CD14-positive monocyte (primary cell): Measurements from ENCODE around the gene TTYH3. TPM values are rescaled to one million over a fixed set of nuclear protein-coding genes. Genes with fewer than 3 reads are reported as not detected.

Source experiments
- DNase-seq, 3 donors: peaks; one replicate each; pipeline ENCODE4 v3.0.0-alpha.2; 2011 to 2022
- H2AFZ ChIP-seq: 2 replicates; pipeline ENCODE4 v1.6.0; 2012; ENCODE audit warnings: mild to moderate bottlenecking, low read depth, low read length, inconsistent platforms; ENCODE audit not compliant: insufficient read depth, poor library complexity, severe bottlenecking
- H3K27ac ChIP-seq, 2 donors: 1 replicate in 1 of 2; 2 replicates in 1 of 2; pipeline ENCODE4 v1.5.1; 2012 to 2013; ENCODE audit warnings: low read length in 2 of 2, control low read depth in 1 of 2, inconsistent platforms in 1 of 2, low read depth in 1 of 2, mild to moderate bottlenecking in 1 of 2
- H3K27me3 ChIP-seq, 2 donors: one replicate each; pipeline versions ENCODE4 v1.6.0 to v1.6.1; 2011 to 2013; ENCODE audit warnings: low read length in 2 of 2; ENCODE audit not compliant: control insufficient read depth in 2 of 2, insufficient read depth in 2 of 2
- H3K36me3 ChIP-seq, 2 donors: replicated peaks in 1 of 2; 1 replicate in 1 of 2; 2 replicates in 1 of 2; pipeline versions ENCODE4 v1.5.1 to v1.6.1; 2012 to 2013; ENCODE audit warnings: low read length in 2 of 2, control low read depth in 1 of 2, inconsistent platforms in 1 of 2, mild to moderate bottlenecking in 1 of 2; ENCODE audit not compliant: insufficient read depth in 2 of 2, control insufficient read depth in 1 of 2
- H3K4me1 ChIP-seq, 2 donors: 1 replicate in 1 of 2; 2 replicates in 1 of 2; pipeline versions ENCODE4 v1.5.1 to v1.6.1; 2012 to 2013; ENCODE audit warnings: low read length in 2 of 2, control low read depth in 1 of 2, inconsistent platforms in 1 of 2, mild to moderate bottlenecking in 1 of 2, moderate library complexity in 1 of 2; ENCODE audit not compliant: insufficient read depth in 2 of 2, control insufficient read depth in 1 of 2
- H3K4me2 ChIP-seq: replicated peaks from 2 replicates; pipeline ENCODE3; 2012; ENCODE audit warnings: low read length, moderate library complexity, mild to moderate bottlenecking; ENCODE audit not compliant: poor library complexity, severe bottlenecking; ENCODE audit errors: extremely low read depth
- H3K4me3 ChIP-seq, 3 experiments: fragments of 200-600 bp in 1 of 3; sonication (generic) in 1 of 3; replicated peaks in 1 of 3; 1 replicate in 2 of 3; 2 replicates in 1 of 3; pipeline ENCODE4 v1.5.1; 2011 to 2013; ENCODE audit warnings: low read length in 3 of 3, mild to moderate bottlenecking in 3 of 3, control low read depth in 2 of 3, low read depth in 2 of 3, inconsistent platforms in 1 of 3, moderate library complexity in 1 of 3
- H3K79me2 ChIP-seq: 2 replicates; pipeline ENCODE4 v1.6.0; 2012; ENCODE audit warnings: mild to moderate bottlenecking, control low read depth, inconsistent platforms, low read length, moderate library complexity; ENCODE audit not compliant: insufficient read depth
- H3K9ac ChIP-seq: 2 replicates; pipeline ENCODE4 v1.6.0; 2017; ENCODE audit warnings: low read length, mild to moderate bottlenecking; ENCODE audit not compliant: insufficient read depth, poor library complexity, severe bottlenecking
- H3K9me3 ChIP-seq, 2 donors: replicated peaks in 1 of 2; 1 replicate in 1 of 2; 2 replicates in 1 of 2; pipeline versions ENCODE4 v1.5.1 to v1.6.1; 2012 to 2013; ENCODE audit warnings: low read length in 2 of 2, control low read depth in 1 of 2; ENCODE audit not compliant: control insufficient read depth in 1 of 2, insufficient read depth in 1 of 2
- H4K20me1 ChIP-seq: 2 replicates; pipeline ENCODE4 v1.6.0; 2012; ENCODE audit warnings: mild to moderate bottlenecking, low read length, control low read depth, moderate library complexity; ENCODE audit not compliant: insufficient read depth
- H3K27ac Mint-ChIP-seq, 7 donors: one replicate each; pipeline ENCODE4 v1.8.0; 2020; ENCODE audit warnings: mild to moderate bottlenecking in 7 of 7, mixed read lengths in 7 of 7, moderate library complexity in 6 of 7, inconsistent platforms in 2 of 7
- H3K27me3 Mint-ChIP-seq, 3 donors: one replicate each; pipeline ENCODE4 v1.8.0; 2021 to 2022; ENCODE audit warnings: low read depth in 3 of 3, mild to moderate bottlenecking in 3 of 3, mixed read lengths in 3 of 3, moderate library complexity in 3 of 3, inconsistent platforms in 1 of 3
- H3K36me3 Mint-ChIP-seq, 2 donors: one replicate each; pipeline ENCODE4 v1.8.0; 2020; ENCODE audit warnings: mixed read lengths in 2 of 2, inconsistent platforms in 1 of 2, mild to moderate bottlenecking in 1 of 2
- H3K4me1 Mint-ChIP-seq: one replicate; pipeline ENCODE4 v1.8.0; 2020; ENCODE audit warnings: mild to moderate bottlenecking, mixed read lengths
- H3K4me3 Mint-ChIP-seq, 2 donors: one replicate each; pipeline ENCODE4 v1.8.0; 2020; ENCODE audit warnings: mild to moderate bottlenecking in 2 of 2, mixed read lengths in 2 of 2, moderate library complexity in 1 of 2
- H3K9me3 Mint-ChIP-seq, 7 donors: one replicate each; pipeline ENCODE4 v1.8.0; 2020 to 2022; ENCODE audit warnings: mixed read lengths in 7 of 7, mild to moderate bottlenecking in 6 of 7, moderate library complexity in 6 of 7, inconsistent platforms in 2 of 7
- WGBS: methylation state at CpG from one replicate; pipeline ENCODE4 v1.1.5; 2013; ENCODE audit warnings: missing lambda C conversion rate; ENCODE audit not compliant: insufficient coverage; 5-methylcytosine and 5-hydroxymethylcytosine counted together
- intact Hi-C, 2 donors: fragments of 100-400 bp; cut with micrococcal nuclease; formaldehyde crosslinking; loops; one replicate each; pipeline versions ENCODE4 v1.15.0 to v1.15.1; 2023
- polyA plus RNA-seq, 3 donors: library from polyadenylated mRNA; depleted of rRNA in 1 of 3; unstranded in 2 of 3; stranded (reverse) in 1 of 3; fragments of 300-500 nt in 2 of 3; fragments of >200 nt in 1 of 3; fragmentation: Illumina TruSeq in 2 of 3; gene quantifications; 1 replicate in 2 of 3; 2 replicates in 1 of 3; pipeline ENCODE4 v1.2.3, GENCODE V29; 2012 to 2021
- TF ChIP-seq, protein P1 (sequence below): fragments of 200-600 bp; IDR thresholded peaks from one replicate; pipeline ENCODE4 v1.8.0; 2022; ENCODE audit warnings: antibody characterized with exemption, mild to moderate bottlenecking

TTYH3 gene
- polyA plus RNA-seq, 3 donors: 13.4 to 73.5 (median 17.4) TPM

DNA sequence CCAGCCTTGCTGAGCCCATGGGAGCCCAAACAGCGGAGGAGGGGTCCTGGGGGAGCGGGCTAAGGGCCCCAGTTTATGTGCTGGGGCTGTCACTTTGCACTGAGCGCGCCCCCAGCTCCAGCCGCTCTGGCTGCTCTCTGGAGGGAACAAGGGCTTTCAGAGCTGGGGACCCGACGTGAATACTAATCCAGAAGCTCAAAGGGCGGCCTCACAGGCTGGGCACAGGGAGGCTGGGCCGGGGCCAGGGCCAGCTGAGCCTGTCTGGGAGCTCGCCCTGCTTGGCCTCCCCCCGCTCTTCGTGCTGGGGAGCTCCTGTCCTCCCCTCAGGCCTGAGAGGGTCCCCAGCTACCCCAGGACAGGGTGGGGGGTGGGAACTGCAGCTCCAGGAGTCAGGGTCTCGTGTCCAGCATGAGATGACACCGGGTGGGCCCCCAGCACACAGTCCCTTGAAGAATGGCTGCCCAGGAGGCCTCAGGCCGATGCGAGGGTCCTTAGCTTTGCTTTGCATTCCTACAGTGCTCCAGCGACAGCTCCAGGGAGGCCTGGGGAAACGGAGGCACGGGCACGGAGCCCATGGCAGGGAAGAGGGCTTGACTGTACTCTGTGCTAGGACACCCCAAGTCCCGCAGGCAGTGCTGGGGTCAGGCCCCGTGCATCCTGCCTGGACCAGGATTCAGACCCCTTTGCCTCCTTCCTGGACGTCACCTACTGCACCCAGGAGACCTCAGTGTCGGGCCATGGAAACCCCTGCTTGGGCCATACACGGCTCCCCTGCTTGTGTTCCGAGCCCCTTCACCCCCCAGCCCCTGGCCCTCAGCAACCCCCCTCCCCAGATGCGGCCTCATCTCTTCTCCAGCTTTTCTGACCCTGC, 50.4 kb downstream of the TTYH3 start:
- Histone ChIP-seq H3K27ac (no peak overlapping the region), H4K20me1 (no peaks in the 10 kb centered on the region), H3K4me2 (no peak overlapping the region), H3K9ac (no peak overlapping the region), H3K79me2 (no peaks in the 10 kb centered on the region), H3K9me3 (no peaks in the 10 kb centered on the region), H2AFZ (no peak overlapping the region), H3K4me1 (peaks cover 3 to 4% of the 10 kb centered on the region in 2 donors), H3K4me3 (no peak overlapping the region), H3K27me3 (peaks cover 1 to 20% of the 10 kb centered on the region in 2 donors), H3K36me3 (no peaks in the 10 kb centered on the region)
- DNase-seq: no peak
- intact Hi-C loops: loop anchor here (5.0 kb wide), 1 partner anchor 230 kb away; no protein-coding TSS in a partner anchor
- TF ChIP-seq, protein P1, sequence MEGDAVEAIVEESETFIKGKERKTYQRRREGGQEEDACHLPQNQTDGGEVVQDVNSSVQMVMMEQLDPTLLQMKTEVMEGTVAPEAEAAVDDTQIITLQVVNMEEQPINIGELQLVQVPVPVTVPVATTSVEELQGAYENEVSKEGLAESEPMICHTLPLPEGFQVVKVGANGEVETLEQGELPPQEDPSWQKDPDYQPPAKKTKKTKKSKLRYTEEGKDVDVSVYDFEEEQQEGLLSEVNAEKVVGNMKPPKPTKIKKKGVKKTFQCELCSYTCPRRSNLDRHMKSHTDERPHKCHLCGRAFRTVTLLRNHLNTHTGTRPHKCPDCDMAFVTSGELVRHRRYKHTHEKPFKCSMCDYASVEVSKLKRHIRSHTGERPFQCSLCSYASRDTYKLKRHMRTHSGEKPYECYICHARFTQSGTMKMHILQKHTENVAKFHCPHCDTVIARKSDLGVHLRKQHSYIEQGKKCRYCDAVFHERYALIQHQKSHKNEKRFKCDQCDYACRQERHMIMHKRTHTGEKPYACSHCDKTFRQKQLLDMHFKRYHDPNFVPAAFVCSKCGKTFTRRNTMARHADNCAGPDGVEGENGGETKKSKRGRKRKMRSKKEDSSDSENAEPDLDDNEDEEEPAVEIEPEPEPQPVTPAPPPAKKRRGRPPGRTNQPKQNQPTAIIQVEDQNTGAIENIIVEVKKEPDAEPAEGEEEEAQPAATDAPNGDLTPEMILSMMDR: no peak
- WGBS: 95% methylated on average over 23 of the region's 27 CpGs
- H3K27me3 Mint-ChIP-seq: peaks cover 24 to 50% (median 24%) of the 10 kb centered on the region in 3 donors
- no peak overlapping the region for H3K27ac Mint-ChIP-seq
- H3K4me3 Mint-ChIP-seq: no peak overlapping the region
- H3K4me1 Mint-ChIP-seq: peaks cover 2% of the 10 kb centered on the region
- no peaks in the 10 kb centered on the region for H3K36me3 Mint-ChIP-seq
- peaks cover 0 to 2% (median 0%) of the 10 kb centered on the region in 7 donors for H3K9me3 Mint-ChIP-seq

DNA sequence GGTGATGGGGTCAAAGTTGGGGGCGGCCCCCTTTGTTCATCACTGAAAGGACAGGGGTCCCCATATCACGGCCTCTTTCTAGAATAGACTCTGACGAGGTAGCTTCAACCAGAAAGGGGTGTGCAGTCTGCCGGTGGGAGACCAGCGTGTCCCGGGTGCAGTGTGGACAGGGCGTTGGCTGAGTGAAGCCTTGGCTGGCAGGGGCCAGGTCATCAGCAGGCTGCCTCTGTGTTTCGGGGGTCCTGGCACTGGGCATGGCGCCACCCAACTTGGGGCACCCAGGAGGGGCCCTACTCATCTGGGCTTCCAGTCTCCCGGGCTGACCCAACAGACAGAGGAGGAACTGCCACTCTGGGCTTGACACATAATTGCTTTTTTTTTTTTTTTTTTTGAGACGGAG, 52.7 kb downstream of the TTYH3 start:
- no peak overlapping the region for H3K27ac Mint-ChIP-seq
- no peak overlapping the region for H2AFZ ChIP-seq
- no peak overlapping the region for H3K4me3 ChIP-seq
- H3K4me1 ChIP-seq: peaks cover 17 to 20% of the 10 kb centered on the region in 2 donors
- peaks cover 40 to 68% (median 41%) of the 10 kb centered on the region in 3 donors for H3K27me3 Mint-ChIP-seq
- WGBS: 98% methylated on average over 9 of the region's 11 CpGs
- H3K4me3 Mint-ChIP-seq: no peak overlapping the region
- H3K27me3 ChIP-seq: peaks cover 15 to 39% of the 10 kb centered on the region in 2 donors
- no peaks in the 10 kb centered on the region for H4K20me1 ChIP-seq
- no peaks in the 10 kb centered on the region for H3K9me3 ChIP-seq
- no peaks in the 10 kb centered on the region for H3K36me3 Mint-ChIP-seq
- intact Hi-C loops: loop anchor here (2.0 to 5.0 kb wide), 2 partner anchors 70 to 232 kb away; no protein-coding TSS in a partner anchor
- H3K4me2 ChIP-seq: no peak overlapping the region
- H3K4me1 Mint-ChIP-seq: peaks cover 9% of the 10 kb centered on the region
- no peak for DNase-seq
- TF ChIP-seq, protein P1: no peak
- H3K9me3 Mint-ChIP-seq: peaks cover 0 to 6% (median 3%) of the 10 kb centered on the region in 7 donors
- no peaks in the 10 kb centered on the region for H3K36me3 ChIP-seq
- H3K9ac ChIP-seq: no peak overlapping the region
- no peak overlapping the region for H3K27ac ChIP-seq
- no peaks in the 10 kb centered on the region for H3K79me2 ChIP-seq
